ENCODE measurements around the gene UNC13C.
"Not testable (repeated sequence)": the region's sequence is repeated elsewhere in the genome, so short reads cannot be mapped to it uniquely, and the experiment has no call there.

UNC13C gene

GRCh38 chr15:54312528-54312927 lies 334.3 kb downstream of the UNC13C start:
- FAIRE-seq, result no peak

GRCh38 chr15:54321426-54321825 lies 343.2 kb downstream of the UNC13C start:
- FAIRE-seq, result no peak

- no peak for FAIRE-seq
These were observed 344.1 kb downstream of the UNC13C start for GRCh38 chr15:54322341-54322740.

GRCh38 chr15:54345301-54345700 lies 367.1 kb downstream of the UNC13C start:
- FAIRE-seq, result no peak

- no peak for FAIRE-seq
These were observed 367.6 kb downstream of the UNC13C start for GRCh38 chr15:54345827-54346226.

- FAIRE-seq, result no peak
These were observed 369.0 kb downstream of the UNC13C start for GRCh38 chr15:54347082-54347827.

- no peak for FAIRE-seq
These were observed 375.5 kb downstream of the UNC13C start for GRCh38 chr15:54353726-54354125.

GRCh38 chr15:54354341-54354740 lies 376.1 kb downstream of the UNC13C start:
- FAIRE-seq, result no peak

GRCh38 chr15:54364961-54365360 lies 386.7 kb downstream of the UNC13C start:
- FAIRE-seq, result no peak

GRCh38 chr15:54373332-54373731 lies 395.1 kb downstream of the UNC13C start:
- no peak for FAIRE-seq

GRCh38 chr15:54374184-54374952 lies 396.1 kb downstream of the UNC13C start:
- FAIRE-seq, result no peak

- FAIRE-seq, result no peak
These were observed 409.6 kb downstream of the UNC13C start for GRCh38 chr15:54387799-54388198.

- no peak for FAIRE-seq
These were observed 410.5 kb downstream of the UNC13C start for GRCh38 chr15:54388746-54389145.

GRCh38 chr15:54410481-54410880 lies 432.2 kb downstream of the UNC13C start:
- no peak for FAIRE-seq

GRCh38 chr15:54424171-54424570 lies 445.9 kb downstream of the UNC13C start:
- FAIRE-seq, result no peak

- FAIRE-seq, result no peak
These were observed 450.4 kb downstream of the UNC13C start for GRCh38 chr15:54428596-54428995.

GRCh38 chr15:54450288-54450687 lies 472.0 kb downstream of the UNC13C start:
- FAIRE-seq, result not testable (repeated sequence)

- no peak for FAIRE-seq
These were observed 478.2 kb downstream of the UNC13C start for GRCh38 chr15:54456413-54456812.

- no peak for FAIRE-seq
These were observed 484.3 kb downstream of the UNC13C start for GRCh38 chr15:54462511-54462913.

- no peak for FAIRE-seq
These were observed 503.6 kb downstream of the UNC13C start for GRCh38 chr15:54481819-54482218.

- FAIRE-seq, result no peak
These were observed 504.0 kb downstream of the UNC13C start for GRCh38 chr15:54482251-54482650.

GRCh38 chr15:54500330-54500729 lies 522.1 kb downstream of the UNC13C start:
- FAIRE-seq, result no peak

GRCh38 chr15:54502416-54503075 lies 524.3 kb downstream of the UNC13C start:
- FAIRE-seq, result no peak

- no peak for FAIRE-seq
These were observed 526.5 kb downstream of the UNC13C start for GRCh38 chr15:54504695-54505094.

All from A204.1 (cell line).